GM18861 (cell line): Measurements from ENCODE around the gene SYTL3.
A peak's percentile ranks its signal among the peaks of the same experiment; 100 is the strongest.
"Not testable (repeated sequence)": the region's sequence is repeated elsewhere in the genome, so short reads cannot be mapped to it uniquely, and the experiment has no call there.

Experiments
- ATAC-seq: cut with Tn5 transposase; IDR thresholded peaks from one replicate; pipeline ENCODE4 v1.9.1; 2021; ENCODE audit not compliant: unreplicated experiment

SYTL3 gene

DNA sequence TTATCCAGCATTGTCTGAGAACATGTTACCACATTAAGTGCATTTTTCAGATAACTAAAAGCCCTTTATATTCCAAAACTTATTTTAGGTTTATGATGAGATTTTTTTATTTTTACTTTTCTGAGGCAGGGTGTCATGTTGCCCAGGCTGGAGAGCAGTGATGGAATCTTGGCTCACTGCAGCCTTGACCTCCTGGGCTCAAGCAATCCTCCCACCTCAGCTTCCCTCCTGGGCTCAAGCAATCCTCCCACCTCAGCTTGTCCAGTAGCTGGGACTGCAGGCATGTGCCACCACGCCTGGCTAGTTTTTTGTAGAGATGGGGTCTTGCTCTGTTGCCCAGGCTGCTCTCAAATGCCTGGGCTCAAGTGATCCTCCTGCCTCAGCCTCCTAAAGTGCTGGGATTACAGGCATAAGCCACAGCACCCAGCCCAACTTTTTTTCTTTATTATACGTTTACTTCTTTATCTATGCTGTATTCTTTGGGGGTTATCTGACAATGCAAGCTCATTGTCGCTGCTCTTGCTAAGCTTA is 11.5 kb upstream of the SYTL3 start:
- ATAC-seq, result no peak

DNA sequence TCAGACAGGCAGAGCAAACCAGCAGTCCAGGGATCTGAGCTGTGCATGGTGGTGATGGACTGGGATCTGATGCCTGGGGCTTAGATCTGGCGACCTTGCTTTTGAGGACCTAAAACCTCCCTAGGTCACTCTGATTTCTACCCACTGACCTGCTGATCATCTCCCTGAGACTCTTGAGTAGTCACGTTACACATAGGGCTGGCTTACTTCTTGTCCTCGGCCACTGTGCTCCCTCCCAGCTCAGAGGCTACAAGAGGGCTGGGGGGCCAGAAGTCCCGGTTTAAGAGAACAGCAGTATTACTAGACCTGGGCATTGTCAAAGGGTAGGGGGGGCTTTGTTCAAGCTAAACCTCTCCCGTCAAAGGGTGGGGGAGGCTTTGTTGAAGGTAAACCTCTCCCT is 10.8 kb upstream of the SYTL3 start:
- ATAC-seq, result no peak

DNA sequence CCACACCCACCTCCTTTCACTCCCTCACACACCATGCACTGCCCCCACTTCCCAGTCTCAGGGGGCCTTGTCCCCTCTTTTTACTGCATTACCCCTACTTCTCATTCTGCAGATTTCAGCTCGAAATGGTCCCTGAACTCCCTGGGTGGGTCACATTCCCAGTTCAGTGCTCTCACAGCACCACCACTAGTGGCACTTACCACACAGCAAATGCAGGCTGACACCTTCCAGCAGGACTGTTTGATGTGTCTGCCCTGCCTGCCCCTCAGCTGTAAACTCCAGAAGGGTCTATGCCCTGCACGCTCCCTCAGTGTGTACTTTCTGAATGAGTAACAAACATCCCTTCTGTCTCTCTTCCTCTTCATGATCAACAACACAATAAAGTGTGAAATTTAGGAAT is 9.3 kb upstream of the SYTL3 start:
- no peak for ATAC-seq

DNA sequence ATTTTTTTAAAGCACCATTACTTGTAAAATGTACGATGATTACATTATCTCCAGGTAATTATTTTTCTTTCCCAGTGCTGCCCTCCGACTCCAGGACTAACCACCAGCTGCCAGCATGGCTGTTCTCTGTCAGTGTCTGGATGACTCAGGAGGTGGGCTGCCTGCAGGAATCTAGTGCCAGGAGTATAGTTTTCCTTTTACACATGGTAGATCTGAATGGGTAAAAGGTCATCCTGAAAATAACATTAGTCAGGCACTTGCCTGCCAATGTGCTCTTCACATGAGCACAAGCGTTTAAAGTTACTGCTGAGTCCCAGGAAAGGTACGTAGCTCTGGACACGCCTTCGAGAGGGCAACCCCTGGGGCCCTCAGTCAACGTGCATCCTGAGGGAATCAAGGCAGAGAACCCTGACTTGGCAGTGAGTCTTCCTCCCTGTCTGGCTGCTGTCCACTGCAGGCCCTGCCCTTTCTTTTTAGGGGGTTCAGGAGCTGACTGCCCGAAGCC is 7.7 kb upstream of the SYTL3 start:
- no peak for ATAC-seq

DNA sequence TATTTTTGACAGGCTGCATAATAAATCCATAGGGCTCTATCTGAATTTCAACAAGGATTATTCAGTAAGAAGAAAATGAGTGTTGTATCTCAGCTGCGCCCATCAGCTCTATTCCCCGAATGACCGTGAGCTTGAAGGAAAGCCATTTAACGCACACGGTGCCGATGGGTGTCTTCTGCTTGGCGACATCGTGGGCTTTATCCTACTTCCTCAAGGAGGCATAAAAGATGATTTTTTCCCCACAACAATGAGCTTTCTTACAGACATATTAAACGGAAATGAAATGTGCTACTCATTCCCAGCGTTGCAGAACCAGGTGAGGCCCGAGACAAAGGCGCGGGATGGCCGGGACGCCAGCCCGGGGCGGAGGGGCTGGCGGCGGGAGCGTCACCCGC is 6.0 kb upstream of the SYTL3 start:
- no peak for ATAC-seq

DNA sequence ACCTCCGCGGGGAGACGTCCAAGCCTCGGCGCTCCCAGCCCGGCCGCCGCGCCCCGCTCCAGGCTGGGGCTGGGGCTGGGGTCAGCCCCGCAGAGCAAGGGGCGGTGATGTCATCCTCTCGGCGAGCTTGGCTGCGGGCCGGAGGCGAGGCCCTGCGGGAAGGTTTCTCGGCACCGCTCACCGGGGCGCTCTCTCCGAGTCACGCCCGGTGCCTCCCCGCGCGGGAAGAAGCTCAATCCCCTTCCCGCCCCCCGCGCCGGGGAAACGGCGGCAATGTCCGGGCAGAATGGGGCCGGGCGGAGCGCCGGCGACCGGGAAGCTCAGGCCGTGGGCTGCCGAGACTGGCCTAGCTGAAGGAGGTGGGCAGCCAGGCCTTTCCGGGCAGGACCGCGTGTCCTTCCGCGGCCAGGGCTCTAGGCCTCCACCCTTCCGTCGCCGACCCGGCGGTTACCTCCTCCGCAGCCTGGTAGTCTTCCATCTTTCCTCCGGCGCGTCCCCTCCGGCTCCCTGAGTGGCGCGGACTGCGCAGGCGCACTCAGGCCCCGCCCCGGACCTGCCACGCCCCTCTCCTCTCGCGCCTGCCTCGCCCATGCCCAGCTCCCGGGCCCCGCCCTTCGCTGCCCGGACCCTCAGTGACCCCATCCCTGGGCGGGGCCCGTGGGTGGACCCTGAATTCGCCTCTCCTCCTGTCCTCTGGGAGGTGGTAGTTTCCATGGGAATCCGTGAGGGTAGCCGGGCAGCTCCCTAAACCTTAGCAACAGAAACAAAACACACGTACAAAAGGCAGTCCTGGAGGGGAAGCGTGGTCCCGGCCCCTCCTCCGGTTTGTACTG is 5.4 kb upstream of the SYTL3 start, which contains the start of gene DYNLT1:
Gene DYNLT1, minus strand, starts transcription at position 513 of the 833 bp plus-strand sequence. Its CDS starts 35 bp downstream, at position 478.
- peak; percentile 38 for ATAC-seq

DNA sequence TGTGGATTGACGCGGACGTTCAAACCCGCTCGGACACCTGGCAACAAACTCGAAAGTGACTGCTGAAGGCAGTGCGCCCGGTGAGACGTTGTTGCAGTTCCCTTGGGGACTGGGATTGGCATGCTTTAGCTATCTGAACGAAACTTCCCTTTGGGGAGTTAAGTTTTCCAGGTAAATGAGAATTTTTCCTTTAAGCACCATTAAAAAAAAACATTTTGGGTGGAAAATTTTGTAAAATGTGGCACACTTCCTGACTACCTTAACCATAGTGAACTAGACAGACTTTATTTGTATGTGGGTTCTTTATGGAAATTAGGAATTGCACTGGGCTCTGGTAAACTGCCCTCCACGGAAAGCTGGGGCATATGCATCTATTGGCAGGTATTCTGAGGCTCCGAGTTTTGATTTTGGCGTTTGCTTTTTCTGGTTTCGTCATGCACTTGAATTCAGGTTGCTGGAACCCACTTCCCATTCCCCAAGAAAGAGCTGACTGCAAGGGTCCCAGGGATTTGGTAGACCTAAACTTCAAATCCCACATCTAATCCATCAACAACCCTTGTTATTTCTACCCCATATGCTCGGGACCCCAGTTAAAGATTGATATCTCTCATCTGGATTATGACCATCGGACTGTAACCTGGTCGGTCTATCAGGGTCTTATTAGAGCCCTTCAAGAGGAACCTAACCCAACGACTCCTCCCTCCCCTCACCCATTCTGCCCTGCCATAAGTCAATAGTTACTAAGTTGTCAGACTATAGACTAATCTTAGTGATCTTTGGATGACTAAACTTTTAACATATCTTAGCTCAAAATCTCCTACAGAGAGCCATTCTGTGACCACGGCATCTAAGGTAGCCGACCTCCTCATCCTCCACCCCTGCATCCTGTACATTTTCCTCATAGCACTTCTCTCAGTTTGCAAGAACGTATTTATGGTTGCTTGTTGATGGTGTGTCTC is 4.5 kb upstream of the SYTL3 start:
- peak; percentile 18 for ATAC-seq

DNA sequence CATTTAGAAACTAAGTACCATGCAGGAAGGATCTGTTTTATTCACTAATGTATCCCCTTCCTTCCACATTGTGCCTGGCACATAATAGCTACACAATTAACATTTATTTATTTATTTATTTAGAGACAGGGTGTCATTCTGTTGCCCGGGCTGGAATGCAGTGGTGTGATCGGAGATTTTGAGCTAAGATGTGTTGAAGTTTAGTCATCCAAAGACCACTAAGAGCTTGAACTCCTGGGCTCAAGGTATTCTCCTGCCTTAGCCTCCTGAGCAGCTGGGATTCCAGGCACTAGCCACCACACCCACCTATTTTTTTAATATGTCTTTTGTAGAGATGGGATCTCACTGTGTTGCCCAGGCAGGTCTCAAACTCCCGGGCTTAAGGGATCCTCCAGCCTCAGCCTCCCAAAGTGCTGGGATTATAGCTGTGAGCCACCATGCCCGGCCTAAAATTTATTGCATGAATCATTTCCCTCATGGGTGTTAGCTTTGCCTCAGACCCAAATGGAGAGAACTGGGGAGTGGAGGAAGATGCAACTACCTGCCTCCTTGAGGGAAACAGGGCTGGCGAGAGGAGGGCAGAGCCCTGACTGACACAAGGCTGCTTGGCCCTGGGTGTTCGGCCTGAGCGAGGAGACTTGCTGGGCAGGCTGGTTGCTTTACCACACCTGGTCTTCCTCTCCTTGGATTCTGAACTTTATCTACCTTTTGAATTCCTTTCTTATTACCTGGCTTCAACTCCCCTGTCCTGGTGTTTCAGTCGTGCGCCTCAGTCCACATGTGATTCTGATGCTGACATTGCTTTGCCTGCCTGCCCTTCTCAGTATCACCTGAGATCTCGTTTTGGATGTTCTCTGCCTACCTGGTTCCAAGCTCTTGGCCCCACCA is 3.6 kb upstream of the SYTL3 start:
- no peak for ATAC-seq

DNA sequence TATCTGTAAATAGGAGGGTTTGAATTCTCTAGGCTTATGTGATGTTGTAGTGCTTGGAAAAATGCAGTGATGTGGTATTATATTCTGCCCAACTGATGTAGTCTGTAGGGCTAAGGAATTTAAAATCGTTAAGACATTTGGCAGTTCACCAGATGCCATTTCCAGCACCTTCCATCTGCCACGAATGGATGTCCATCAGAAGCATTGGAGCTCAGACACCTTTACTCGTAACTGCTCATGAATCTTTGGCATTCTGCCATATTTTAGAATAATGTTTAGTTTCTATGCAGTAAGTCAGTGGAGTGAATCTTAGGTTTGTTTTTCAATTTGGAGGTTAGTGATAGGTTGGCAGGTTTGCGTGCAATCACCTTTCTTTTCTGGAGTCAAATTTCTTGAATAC is 2.4 kb upstream of the SYTL3 start:
- no peak for ATAC-seq

DNA sequence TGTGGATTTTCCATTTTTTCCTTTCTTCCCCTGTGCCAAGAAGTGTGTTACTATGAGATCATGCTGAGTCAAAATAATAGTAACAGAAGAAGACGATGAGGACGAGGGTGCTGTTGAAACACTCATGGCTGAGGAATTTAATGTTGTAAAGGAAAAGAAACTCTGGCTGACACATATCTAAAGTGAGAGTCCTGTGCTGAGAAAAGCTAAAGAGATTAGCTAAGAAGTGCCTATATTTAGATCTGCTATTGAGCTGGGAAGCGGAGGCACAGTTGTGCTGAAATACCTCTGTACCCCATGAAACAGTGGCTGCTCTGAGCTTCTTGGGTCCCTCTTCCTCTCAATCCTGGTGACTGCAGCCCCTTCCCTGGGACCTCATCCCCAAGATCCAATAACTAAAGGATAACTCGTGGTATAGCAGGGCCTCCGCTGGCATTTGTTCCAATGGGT is 1.1 kb upstream of the SYTL3 start:
- ATAC-seq, result peak; percentile 21

DNA sequence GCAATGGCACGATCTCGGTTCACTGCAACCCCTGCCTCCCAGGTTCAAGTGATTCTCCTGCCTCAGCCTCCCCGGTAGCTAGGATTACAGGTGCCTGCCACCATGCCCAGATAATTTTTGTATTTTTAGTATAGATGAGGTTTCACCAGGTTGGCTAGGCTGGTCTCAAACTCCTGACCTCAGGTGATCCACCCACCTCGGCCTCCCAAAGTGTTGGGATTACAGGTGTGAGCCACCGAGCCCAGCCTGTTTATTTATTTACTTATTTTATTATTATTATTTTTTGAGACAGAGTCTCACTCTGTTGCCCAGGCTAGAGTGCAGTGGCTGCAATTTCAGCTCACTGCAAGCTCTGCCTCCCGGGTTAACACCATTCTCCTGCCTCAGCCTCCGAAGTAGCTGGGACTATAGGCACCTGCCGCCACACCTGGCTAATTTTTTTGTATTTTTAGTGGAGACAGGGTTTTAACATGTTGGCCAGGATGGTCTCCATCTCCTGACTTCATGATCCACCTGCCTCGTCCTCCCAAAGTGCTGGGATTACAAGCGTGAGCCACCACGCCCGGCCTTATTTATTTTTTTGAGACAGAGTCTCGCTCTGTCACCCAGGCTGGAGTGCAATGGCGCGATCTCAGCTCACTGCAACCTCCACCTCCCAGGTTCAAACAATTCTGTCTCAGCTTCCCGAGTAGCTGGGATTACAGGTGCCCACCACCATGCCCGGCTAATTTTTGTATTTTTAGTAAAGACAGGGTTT is 2.3 kb downstream of the SYTL3 start:
- not testable (repeated sequence) for ATAC-seq

DNA sequence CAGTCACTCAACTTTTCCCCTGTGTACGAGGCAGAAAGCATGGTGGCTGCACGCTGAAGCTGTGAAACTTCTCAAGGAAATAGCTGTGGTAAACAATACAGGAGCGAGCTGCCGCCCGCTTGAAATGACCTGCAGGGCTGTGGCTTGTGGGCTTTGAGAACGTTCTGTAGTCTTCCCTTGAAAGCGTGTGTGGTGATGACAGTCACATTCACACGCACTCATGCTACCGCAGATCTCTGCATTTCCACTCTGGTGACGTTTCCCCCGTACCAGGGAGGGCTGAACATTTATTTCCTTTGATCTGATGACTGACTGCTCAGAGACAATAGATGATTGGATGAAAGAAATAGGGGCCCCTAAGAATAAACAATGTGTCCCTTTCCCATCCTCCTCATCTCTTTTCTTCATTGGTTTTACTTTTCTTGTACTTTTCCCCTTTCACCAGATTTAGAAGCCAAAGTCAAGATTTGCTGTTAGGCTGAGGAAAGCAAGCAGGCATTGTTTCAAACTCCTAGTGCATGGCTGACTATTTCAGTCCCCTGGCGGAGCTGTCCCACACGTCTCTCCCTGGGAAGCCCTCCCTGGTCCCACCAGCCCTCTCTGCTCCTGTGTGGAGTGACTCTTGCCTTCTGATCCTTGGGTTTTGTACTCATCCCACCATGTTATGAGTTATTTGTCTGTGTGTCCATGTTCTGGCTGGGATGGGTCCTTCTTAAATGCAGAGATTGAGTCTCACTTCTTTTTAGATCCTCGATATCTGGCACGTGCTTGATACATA is 3.9 kb downstream of the SYTL3 start:
- peak; percentile 33 for ATAC-seq

DNA sequence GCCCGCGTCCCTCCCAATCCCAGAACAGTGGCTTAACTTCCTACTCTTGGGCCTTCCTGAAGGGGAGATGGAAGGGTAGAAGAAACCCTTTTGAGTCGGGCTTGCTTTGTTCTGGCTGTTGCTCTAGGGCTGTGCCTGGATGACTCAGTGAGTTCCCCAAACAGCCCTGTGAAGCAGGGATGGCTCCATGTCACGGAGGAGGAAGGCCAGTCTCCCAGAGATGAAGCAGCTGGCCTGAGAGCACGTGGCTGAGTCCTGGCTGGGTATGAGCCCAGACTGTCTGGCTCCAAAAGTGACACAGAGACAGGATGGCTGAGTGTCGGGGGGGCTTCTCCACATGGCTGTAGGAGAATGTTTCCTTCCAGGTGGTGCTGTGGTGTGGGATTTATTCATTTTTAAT is 4.6 kb downstream of the SYTL3 start:
- ATAC-seq, result no peak

DNA sequence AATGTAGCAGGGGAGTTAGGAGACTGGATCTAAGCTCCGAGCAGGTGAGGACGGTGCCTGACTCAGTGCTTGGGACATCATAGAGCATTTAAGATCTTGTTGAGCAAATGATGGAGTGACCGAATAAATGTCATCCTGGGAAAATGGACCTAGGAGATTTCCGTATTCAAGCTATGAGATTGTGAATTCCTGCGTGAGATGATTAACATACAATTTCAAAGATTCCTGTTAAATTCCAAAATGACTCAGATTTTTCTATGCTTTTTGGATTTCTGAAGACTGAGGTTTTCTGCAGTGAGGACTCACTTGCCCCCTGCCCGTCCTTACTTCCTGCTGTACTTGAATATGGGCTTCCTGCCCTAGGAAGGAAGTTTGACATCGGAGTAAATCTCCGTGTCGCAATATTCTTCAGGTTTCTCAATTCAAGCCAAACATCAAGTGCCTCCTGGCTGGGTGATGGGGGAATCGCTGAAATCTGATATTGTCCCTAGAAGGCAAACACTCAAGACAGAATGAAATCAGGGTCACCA is 5.2 kb downstream of the SYTL3 start:
- ATAC-seq, result no peak

DNA sequence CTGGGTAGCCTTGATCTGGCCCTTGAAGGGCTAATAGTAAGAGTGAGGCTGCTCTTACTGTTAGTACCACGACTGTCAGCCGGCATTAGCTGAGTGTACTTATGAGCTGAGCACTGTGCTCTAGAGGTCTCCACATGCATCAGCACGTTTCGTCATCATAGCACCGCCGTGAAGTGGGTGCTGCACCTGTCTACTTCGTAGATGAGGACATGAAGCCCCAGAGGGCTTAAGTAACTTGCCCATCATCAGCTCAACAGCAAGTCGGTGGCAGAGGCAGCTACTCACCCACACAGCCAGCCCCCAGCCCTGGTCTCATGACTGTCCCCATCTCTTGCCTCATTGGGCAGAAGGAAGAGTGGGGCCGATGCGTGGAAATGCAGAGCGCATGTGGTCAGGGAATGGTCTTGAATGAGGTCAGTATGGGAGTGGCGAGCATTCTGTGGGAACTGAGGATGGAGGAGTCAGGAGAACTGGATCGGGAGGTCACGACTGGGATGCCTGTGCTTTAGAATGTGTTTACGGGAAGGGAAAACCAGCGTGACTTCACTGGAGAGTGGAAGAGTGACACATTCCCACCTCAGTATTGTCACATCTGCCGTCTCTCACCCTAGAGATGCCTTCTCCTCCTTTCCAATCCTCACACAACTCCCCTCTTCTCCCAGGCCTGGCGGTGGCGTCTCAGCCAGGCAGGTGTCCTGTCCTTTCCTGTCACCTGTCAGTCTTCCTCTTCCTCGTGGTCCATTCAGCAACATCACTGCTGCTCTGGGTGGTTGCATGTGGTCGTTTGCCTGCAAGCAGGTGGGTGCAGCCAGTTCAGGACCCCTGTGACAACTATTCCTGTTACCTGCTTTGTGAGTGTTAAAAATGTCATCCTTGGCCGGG is 6.0 kb downstream of the SYTL3 start:
- ATAC-seq, result no peak

DNA sequence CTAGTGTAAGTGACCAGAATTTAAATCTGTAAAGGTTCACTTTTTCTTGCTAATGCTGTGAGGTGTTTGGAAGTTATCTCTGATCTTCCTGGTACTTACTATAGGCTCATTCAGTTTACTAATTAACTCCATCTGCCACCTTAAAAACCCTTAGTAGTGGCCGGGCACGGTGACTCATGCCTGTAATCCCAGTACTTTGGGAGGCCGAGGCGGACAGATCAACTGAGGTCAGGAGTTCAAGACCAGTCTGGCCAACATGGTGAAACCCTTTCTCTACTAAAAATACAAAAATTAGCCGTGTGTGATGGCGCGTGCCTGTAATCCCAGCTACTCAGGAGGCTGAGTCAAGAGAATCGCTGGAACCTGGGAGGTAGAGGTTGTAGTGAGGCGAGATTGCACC is 7.1 kb downstream of the SYTL3 start:
- ATAC-seq, result not testable (repeated sequence)

DNA sequence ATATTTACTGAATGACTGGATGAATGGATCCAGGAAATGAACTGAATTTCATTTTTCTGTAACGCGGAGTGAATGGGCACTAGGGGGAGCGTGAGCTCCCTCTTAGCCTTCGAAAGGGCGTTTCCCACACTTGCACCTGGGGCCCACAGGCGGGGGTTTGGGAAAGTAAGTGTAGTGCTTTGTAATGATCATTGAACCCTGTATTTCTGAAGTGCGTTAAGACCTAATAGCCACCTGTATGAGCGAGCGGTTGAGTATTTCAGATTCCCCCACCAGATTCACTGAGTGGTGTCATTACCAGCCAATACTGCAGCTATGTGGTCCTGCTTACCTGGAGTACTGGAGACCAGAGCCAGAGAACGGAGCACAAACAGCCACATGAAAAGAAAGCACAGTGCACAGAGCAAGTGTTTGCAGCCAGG is 10.5 kb downstream of the SYTL3 start:
- ATAC-seq, result no peak
